ENCODE measurements around the gene LDB2.
"Not testable (repeated sequence)": the region's sequence is repeated elsewhere in the genome, so short reads cannot be mapped to it uniquely, and the experiment has no call there.

The LDB2 gene

GRCh38 chr4:16897991-16898827 lies at the start of gene LDB2:
Gene LDB2 (minus strand): TSS chr4:16898645.
- DNase-seq: no peak

DNA sequence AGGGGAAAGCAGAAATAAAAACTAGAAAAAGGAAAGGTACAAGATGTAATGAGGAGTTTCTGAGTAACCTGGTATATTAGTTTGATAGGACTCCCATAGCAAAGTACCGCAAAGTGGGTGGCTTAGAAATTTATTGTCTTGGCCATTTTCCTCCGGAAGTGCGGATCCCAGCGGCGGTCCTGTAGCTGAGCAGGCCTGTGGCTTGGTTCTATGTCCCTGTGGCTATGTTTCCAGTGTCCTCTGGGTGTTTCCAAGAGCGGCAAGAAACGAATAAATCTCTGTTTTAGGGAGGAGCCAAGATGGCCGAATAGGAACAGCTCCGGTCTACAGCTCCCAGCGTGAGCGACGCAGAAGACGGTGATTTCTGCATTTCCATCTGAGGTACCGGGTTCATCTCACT lies 44.0 kb upstream of the LDB2 start:
- no peak for DNase-seq

DNA sequence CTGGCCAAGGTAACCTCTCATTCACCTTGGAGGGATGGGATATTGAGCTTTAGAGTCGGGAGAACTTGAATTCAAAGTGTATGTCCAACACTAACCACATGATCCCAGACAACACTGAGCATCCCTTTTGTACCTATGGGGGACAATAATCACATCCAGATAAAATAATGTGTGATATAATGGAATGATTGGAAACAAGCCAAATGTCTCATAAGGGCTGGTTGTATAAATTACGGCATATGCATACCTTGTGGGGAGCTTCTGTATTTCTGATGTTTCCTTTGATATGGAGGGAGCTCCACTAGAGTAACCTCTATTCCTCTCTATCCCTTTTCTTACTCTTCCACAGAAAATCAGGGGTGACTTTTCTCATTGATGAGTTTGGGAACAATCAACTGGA lies 40.7 kb upstream of the LDB2 start:
- no peak for DNase-seq

GRCh38 chr4:16938512-16939040 lies 40.1 kb upstream of the LDB2 start:
- no peak for DNase-seq

- no peak for DNase-seq
These were observed 33.2 kb upstream of the LDB2 start for GRCh38 chr4:16931339-16932305.

- no peak for DNase-seq
These were observed 27.8 kb upstream of the LDB2 start for GRCh38 chr4:16926214-16926613.

- not testable (repeated sequence) for DNase-seq
These were observed 20.3 kb upstream of the LDB2 start for GRCh38 chr4:16918716-16919115.

DNA sequence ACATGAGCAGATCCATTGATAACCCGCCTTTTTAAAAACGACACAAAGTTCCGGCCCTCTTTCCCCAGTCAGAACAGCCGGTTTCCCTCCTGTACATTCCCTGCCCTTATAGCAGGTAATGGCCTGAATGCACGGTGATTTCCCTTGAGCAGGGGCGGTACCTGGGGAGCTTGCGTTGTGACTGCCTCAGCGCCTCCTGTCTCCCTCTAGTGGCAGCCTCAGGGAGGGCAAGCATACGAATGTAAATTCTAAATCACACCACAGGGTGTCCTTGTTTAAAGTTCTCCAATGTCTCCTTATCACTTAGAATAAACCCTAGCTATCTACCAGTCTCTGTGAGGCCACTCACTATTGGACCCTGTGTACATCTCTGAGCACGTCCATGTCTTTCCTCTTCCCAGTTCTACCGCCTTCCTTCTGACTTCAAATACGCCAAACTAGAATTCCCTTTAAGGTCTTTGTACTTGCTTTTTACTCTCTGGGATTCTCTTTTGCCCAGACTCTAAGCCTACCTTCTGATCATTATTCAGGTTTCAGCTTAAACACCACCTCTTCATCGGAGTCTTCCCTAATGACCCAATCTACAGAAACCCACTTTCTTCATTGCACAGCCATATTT lies 18.4 kb upstream of the LDB2 start:
- peak; percentile 34 for DNase-seq

DNA sequence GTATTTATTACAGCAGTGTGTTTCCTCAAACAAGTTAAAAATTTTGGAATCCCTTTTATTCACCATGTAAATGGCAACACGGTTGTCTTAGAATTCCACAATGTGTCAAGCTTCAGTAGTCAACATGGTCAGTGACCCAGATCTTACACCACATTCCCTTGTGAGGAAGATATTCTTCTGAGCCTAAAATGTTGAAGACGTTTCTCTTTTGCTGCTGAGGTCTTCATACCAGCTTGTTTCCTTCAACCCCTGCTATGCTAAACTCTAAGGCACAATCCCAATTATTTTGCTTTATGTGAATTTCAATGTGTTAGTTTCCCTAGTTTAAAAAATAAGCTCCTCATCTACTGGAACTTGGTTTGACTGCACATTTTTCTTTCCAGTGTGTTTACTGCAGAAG lies 17.6 kb upstream of the LDB2 start:
- no peak for DNase-seq

- DNase-seq: no peak
These were observed 15.8 kb upstream of the LDB2 start for GRCh38 chr4:16914208-16914607.

- DNase-seq: no peak
These were observed 14.5 kb upstream of the LDB2 start for GRCh38 chr4:16912896-16913295.

DNA sequence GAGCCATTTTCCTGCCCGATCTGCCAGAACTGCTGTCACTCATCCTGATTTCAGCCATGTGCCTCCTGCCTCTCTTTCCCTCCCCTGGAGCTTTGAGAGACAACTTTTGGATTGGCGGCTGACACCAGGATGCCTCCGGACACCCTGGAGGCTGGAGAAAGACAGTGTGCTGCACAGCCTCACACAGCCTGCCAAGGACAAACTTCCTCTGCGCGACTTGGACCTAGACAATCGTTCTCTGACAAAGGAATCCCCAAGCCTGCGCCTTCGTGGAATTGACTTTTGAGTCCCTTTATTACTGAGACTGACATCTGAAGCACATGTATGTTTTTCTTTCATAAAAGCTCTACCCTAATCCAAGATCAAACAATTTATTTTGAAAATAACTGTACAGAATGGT lies 10.8 kb upstream of the LDB2 start:
- DNase-seq: no peak

DNA sequence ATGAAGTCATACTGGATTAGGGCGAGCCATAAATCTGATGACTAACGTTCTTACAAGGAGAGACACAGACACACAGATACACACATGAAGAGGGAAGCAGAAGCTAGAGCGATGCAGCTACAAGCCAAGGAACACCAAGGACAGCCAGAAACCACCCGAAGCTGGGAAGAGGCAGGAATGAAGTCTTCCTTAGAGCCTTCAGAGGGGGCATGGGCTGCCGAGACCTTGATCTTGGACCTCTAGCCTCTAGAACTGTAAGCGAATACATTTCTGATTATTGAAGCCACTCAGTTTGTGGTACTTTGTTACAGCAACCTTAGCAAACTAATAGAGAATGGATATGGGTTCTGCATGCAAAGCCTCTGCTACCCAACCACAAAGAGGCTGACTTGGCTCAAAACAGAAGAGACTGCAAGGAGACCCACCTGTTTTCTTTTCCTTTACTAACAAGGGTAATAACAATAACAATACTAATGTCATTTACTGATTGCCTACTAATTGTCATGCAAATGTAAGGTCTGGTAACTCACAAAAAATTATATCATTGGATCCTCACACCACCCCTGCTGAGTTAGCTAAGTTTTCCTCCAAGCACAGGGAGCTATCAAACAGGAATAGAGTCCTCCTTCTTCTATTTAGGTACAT lies 10.1 kb upstream of the LDB2 start:
- DNase-seq: no peak

DNA sequence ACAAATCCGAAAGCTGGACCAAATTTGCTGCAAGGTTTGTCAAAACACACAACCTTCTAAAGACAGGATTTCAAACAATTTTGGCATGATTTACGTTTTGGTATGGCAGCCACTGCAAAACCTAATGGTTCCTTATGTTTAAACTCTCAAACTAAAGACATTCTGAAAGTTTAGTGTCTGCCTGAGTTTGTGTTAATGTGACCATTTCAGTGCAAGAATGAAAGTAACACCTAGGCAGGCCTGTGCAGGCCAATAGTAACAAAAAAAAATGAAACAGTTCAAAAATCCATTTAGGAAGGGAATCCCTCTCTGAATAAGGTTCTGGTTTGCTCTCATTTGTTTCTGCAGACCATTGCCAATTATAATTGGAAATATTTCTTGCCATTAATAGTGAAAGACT lies 1.9 kb upstream of the LDB2 start:
- no peak for DNase-seq

GRCh38 chr4:16896881-16897750 lies 1.3 kb downstream of the LDB2 start:
- no peak for DNase-seq

- DNase-seq: no peak
These were observed 4.0 kb downstream of the LDB2 start for GRCh38 chr4:16894406-16894805.

- no peak for DNase-seq
These were observed 5.2 kb downstream of the LDB2 start for GRCh38 chr4:16893141-16893651.

GRCh38 chr4:16890651-16891050 lies 7.8 kb downstream of the LDB2 start:
- no peak for DNase-seq

DNA sequence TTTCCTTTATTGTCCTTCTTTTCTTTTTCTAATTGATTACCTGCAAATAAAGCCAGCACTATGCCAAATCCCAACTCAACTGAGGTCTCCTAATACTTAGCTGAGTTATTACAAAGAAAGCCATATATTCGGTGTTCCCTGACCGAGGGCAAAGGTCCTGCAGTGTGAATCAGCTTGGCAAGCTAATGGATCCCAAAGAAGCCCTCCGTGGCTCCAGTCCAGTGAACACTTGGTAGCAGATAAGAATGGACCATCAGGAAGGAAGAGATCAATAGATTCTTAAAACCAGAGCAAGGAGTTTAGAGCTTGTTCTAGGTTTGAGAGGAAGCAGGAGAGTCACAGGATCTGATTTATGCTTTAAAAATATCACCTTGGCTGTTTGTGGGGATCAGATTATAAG lies 8.5 kb downstream of the LDB2 start:
- DNase-seq: no peak

- no peak for DNase-seq
These were observed 10.6 kb downstream of the LDB2 start for GRCh38 chr4:16887887-16888286.

Data from activated effector memory CD4-positive, alpha-beta T cell treated with Interleukin-2 at 50 U/mL for 16 hours (primary cell).